GM10266 (cell line): Measurements from ENCODE around the gene MORN1.

Experiments used
- DNase-seq: peaks from one replicate; pipeline ENCODE4 v3.0.0; 2012; ENCODE audit errors: extremely low spot score
- CTCF ChIP-seq: IDR thresholded peaks from 2 replicates; pipeline ENCODE4 v1.5.1; 2012; ENCODE audit warnings: mild to moderate bottlenecking, low read depth; ENCODE audit not compliant: control insufficient read depth, insufficient read depth; ENCODE audit errors: missing control alignments

Gene MORN1

DNA sequence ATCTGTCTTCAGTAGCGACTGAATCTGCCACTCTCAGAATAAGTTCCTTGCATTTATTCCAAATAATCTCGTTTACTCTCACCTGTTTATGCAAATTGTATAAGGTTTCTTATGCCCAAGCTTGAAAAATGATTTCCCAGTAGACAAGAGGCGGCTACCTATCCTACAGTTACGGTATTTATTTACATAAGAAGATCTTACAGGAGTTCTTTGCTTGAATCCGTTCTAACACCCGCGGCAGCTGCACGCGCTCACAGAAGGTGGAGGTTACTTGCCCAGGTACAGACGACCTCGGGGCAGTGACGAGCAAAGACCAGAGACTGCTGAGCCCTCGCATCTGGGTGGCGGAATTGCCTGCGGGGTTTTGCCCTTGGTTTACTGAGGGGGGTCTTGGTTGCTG lies 83.4 kb downstream of the MORN1 start:
- DNase-seq = no peak
- TF ChIP-seq CTCF = no peak

- no peak for TF ChIP-seq CTCF
- DNase-seq = no peak
These were observed 84.2 kb downstream of the MORN1 start for GRCh38 chr1:2307064-2307605.

DNA sequence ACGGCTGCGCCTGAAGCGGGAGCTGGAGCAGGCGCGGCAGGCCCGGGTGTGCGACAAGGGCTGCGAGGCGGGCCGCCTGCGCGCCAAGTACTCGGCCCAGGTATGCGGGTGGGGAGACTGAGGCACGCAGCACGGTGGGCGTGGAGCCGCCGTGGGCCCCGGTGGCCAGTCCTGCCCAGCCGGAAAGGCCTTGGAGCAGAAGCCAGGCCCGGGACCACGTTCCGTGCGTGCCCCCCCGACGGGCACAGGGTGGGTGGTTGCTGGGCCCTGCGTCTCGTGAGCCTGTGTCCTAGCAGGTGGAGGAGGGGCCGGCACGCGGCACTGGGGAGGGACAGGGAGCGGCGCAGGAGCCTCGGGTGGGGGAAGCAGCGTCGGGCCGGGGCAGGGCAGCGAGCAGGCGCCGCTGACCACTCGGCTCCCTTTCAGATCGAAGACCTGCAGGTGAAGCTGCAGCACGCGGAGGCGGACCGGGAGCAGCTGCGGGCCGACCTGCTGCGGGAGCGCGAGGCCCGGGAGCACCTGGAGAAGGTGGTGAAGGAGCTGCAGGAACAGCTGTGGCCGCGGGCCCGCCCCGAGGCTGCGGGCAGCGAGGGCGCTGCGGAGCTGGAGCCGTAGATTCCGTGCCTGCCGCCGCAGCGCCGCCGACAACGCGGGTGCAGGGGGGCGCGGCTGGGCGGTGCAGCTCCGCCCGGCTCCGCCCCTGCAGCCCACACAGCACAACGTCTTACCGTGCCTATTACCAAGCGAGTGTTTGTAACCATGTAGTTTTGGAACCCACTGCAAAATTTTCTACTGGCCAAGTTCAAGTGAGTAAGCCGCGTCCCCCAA lies 85.0 kb downstream of the MORN1 start:
- no peak for TF ChIP-seq CTCF
- DNase-seq = no peak

DNA sequence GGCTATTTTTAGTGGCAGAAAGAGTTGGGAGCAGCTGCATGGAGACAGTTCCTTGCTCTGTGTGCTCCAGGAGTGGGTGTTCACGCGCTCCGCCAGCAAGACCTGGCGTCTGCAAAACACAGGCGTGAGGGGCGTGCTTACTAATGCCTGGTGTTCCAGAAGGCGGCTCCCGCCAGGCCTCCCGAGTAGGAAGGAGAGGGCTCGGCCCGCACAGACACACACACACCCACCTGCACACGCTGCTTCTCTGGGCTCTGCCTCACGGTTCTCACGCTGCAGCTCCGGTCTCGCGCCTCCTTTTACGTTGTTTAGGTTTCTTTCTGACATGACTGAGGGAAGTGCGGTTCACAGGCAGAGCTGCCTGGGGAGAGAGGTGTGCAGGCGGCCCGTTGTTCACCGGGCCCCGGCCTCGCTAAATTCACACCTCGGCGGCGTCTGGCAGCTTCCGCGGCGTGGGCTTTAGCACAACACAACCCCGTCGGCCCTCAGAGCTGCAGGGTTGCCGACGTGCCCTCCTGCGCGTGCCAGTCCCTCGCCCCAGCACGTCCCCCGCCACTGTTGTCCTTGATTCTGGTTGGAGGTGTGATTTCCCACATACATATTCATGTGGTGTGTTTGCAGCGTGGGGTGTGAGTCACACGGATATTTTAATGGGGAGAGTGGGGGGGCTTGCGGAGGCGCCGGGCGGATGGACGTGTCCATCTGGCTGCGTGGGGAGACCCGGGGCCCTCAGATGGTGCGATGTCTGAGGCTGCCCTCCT lies 86.3 kb downstream of the MORN1 start:
- DNase-seq = no peak
- no peak for TF ChIP-seq CTCF

- no peak for TF ChIP-seq CTCF
- no peak for DNase-seq
These were observed 87.1 kb downstream of the MORN1 start for GRCh38 chr1:2304282-2304681.

DNA sequence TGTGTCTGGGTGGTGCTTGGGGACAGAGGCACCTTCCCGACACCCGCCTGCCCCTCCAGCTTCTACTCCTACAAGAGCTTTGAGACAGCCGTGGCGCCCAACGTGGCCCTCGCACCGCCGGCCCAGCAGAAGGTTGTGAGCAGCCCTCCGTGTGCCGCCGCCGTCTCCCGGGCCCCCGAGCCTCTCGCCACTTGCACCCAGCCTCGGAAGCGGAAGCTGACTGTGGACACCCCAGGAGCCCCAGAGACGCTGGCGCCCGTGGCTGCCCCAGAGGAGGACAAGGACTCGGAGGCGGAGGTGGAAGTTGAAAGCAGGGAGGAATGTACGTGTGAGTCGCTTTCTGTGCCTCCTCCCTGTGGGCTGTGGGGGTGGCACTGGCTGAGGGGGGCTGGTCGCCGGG lies 87.6 kb downstream of the MORN1 start:
- TF ChIP-seq CTCF = no peak

More for the DNA sequence above, 87.6 kb downstream of the MORN1 start:
- no peak for DNase-seq
